ENCODE data around the gene DHRS11.

DNA sequence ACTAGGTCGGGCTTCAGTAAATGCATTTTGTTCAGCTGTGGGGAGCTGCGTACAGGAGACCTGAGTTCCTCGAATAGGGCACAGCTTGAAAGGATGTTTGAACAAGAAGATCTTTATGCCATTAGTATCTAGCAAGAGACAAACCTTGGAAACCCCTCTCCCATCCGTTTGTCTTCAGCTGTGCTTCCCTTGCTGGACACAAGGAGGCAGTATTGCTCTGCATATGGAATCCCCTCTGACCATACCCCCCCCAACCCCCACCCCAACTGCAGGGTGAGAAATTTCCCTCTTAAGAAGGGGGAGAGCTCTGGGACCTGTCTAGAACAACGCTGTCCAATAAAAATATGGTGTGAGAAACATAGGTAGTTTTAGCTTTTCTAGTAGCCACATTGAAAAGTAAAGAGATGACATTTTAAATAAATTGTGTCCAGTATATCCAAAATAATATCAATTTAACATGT lies 11.3 kb downstream of the DHRS11 start:
- TF ChIP-seq POLR2A (IDR thresholded peaks at IDR 0.05) (no peak), EP300 (IDR thresholded peaks at IDR 0.05) (no peak)
- TF ChIP-seq, protein P1, sequence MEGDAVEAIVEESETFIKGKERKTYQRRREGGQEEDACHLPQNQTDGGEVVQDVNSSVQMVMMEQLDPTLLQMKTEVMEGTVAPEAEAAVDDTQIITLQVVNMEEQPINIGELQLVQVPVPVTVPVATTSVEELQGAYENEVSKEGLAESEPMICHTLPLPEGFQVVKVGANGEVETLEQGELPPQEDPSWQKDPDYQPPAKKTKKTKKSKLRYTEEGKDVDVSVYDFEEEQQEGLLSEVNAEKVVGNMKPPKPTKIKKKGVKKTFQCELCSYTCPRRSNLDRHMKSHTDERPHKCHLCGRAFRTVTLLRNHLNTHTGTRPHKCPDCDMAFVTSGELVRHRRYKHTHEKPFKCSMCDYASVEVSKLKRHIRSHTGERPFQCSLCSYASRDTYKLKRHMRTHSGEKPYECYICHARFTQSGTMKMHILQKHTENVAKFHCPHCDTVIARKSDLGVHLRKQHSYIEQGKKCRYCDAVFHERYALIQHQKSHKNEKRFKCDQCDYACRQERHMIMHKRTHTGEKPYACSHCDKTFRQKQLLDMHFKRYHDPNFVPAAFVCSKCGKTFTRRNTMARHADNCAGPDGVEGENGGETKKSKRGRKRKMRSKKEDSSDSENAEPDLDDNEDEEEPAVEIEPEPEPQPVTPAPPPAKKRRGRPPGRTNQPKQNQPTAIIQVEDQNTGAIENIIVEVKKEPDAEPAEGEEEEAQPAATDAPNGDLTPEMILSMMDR (IDR thresholded peaks at IDR 0.05), result peak in 5 of 7 experiments; percentile 32 to 80 (median 63)
